Prostate gland (tissue), 2 donors: ENCODE measurements around the gene ZNHIT6. TPM values are rescaled to one million over a fixed set of nuclear protein-coding genes. Genes with fewer than 3 reads are reported as not detected.

Source experiments
- DNase-seq: peaks from one replicate; pipeline ENCODE4 v3.0.0-alpha.2; 2019; ENCODE audit warnings: low spot score
- H3K27ac ChIP-seq, 2 donors: fragments of 200-600 bp; sonication (generic); 2 replicates each; pipeline ENCODE4 v1.5.1; 2017 to 2019
- H3K27me3 ChIP-seq: fragments of 200-600 bp; sonication (generic); replicated peaks from 2 replicates; pipeline ENCODE4 v1.5.1; 2019; ENCODE audit not compliant: insufficient read depth
- H3K36me3 ChIP-seq, 2 donors: fragments of 200-600 bp; sonication (generic); 1 replicate in 1 of 2; 2 replicates in 1 of 2; pipeline versions ENCODE4 v1.5.1 to v1.8.1; 2017 to 2019
- H3K4me1 ChIP-seq: fragments of 200-600 bp; sonication (generic); replicated peaks from 2 replicates; pipeline ENCODE4 v1.5.1; 2019
- H3K4me3 ChIP-seq, 2 donors: fragments of 200-600 bp; sonication (generic); 2 replicates each; pipeline ENCODE4 v1.5.1; 2017 to 2019
- H3K9me3 ChIP-seq: fragments of 200-600 bp; sonication (generic); 2 replicates; pipeline ENCODE4 v1.5.1; 2017
- POLR2A ChIP-seq: fragments of 450-650 bp; IDR thresholded peaks from one replicate; pipeline ENCODE4 v1.6.1; 2016; ENCODE audit warnings: antibody characterized with exemption, mild to moderate bottlenecking
- POLR2AphosphoS5 ChIP-seq: sonication (generic); formaldehyde crosslinking; IDR thresholded peaks from one replicate; pipeline ENCODE4 v1.6.1; 2017; ENCODE audit warnings: antibody characterized with exemption
- WGBS: methylation state at CpG from one replicate; pipeline ENCODE4 v1.1.5; 2018; 5-methylcytosine and 5-hydroxymethylcytosine counted together
- intact Hi-C: fragments of 100-400 bp; cut with DNase I; formaldehyde crosslinking; loops from one replicate; pipeline ENCODE4 v1.14.2; 2022
- total RNA-seq, 2 donors: library from RNA; depleted of rRNA; stranded (reverse); fragments of >200 nt; gene quantifications; one replicate each; pipeline ENCODE4 v1.1.0, GENCODE V29; 2016
- TF ChIP-seq, protein P1 (sequence below), 4 experiments: fragments of 200-600 bp in 2 of 4; fragments of 450-650 bp in 2 of 4; sonication (generic) in 2 of 4; IDR thresholded peaks; 1 replicate in 3 of 4; 2 replicates in 1 of 4; pipeline ENCODE4 v1.5.1; 2016 to 2019; ENCODE audit warnings: antibody characterized with exemption in 4 of 4, mild to moderate bottlenecking in 2 of 4, moderate library complexity in 2 of 4

The ZNHIT6 gene
- total RNA-seq, 2 donors from 2014 or later: 8.7 to 13.5 TPM

DNA sequence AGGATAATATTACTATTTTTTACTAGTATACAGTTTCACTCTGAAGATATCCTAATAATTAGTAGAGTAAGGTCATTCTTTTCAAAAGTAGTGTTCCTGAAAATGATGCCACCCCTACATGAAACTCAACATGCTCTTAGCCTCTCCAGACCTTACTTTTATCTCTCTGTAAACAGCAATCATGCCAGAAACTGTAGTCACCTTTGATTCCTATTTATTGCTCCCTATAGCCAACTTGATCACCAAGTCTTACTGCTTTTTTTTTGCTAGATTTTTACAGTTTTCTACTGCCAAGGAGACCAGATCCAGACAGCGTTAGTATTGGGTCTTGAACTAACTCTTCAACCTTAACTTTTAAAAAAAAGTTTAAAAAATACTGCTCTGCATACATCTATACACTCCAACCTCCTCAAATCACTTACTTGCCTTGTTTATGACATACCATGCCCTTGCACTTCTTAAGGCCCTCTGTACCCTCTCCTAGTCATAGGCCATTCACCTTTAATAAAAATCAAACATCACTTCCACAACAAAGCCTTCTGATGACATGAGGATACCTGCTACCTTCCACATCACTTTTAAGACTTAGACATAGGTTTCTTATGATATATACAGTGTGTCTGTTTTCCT lies 36.1 kb downstream of the ZNHIT6 start:
- no peaks in the 10 kb centered on the region for H3K4me1 ChIP-seq
- H3K27me3 ChIP-seq: no peaks in the 10 kb centered on the region
- no peak overlapping the region for H3K27ac ChIP-seq
- WGBS: 62% methylated on average over 1 of the region's 1 CpG
- H3K9me3 ChIP-seq: no peaks in the 10 kb centered on the region
- H3K36me3 ChIP-seq: no peaks in the 10 kb centered on the region
- DNase-seq: no peak
- intact Hi-C loops: no loop called here
- H3K4me3 ChIP-seq: no peak overlapping the region
- TF ChIP-seq POLR2AphosphoS5: no peak
- TF ChIP-seq POLR2A: no peak
- TF ChIP-seq, protein P1, sequence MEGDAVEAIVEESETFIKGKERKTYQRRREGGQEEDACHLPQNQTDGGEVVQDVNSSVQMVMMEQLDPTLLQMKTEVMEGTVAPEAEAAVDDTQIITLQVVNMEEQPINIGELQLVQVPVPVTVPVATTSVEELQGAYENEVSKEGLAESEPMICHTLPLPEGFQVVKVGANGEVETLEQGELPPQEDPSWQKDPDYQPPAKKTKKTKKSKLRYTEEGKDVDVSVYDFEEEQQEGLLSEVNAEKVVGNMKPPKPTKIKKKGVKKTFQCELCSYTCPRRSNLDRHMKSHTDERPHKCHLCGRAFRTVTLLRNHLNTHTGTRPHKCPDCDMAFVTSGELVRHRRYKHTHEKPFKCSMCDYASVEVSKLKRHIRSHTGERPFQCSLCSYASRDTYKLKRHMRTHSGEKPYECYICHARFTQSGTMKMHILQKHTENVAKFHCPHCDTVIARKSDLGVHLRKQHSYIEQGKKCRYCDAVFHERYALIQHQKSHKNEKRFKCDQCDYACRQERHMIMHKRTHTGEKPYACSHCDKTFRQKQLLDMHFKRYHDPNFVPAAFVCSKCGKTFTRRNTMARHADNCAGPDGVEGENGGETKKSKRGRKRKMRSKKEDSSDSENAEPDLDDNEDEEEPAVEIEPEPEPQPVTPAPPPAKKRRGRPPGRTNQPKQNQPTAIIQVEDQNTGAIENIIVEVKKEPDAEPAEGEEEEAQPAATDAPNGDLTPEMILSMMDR (IDR thresholded peaks at IDR 0.05): no peak

DNA sequence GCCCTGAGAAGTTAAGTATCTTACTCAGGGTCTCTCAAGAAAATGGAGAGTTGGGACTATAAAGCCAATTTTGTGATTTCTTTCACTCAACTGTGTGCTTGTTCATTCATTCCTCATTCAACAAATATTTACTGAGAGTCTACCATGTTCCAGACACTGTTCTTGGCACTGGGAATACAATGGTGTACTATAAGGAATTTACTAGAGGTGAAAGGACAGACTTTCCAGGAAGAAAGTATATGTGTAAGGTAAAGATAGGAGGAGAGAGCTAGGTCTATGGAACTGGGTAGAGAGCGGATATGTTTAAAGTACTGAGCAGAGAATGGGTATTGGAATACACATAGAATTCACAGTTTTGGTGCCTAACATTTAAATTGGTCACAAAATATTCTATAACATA lies 42.3 kb downstream of the ZNHIT6 start:
- Histone ChIP-seq H3K4me1 (no peaks in the 10 kb centered on the region), H3K9me3 (no peaks in the 10 kb centered on the region)

DNA sequence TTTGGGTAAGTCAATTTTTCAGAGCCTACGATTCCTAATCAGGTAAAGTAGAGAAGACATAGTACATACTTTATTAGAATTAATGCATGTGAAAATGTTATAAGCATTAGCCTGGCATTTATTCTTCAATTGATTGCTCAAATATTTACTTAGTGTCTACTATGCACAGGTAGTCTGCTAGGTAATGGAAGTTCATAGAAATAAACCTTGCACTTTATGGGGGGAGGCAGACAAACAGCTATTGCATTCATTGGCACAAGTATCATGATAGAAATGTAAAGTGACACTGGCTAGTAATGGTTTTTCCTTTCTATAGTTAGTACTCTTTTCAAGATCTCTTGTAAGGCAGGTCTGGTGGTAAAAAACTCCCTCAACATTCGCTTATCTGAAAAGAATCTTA lies 44.9 kb downstream of the ZNHIT6 start:
- H3K27ac ChIP-seq: no peak overlapping the region
- TF ChIP-seq POLR2A (no peak), POLR2AphosphoS5 (no peak)
- TF ChIP-seq, protein P1 (IDR thresholded peaks at IDR 0.05): no peak
- H3K4me1 ChIP-seq: no peaks in the 10 kb centered on the region
- H3K9me3 ChIP-seq: no peaks in the 10 kb centered on the region
- DNase-seq: no peak
- no peaks in the 10 kb centered on the region for H3K27me3 ChIP-seq
- intact Hi-C loops: no loop called here
- WGBS: 92% methylated on average over 2 of the region's 2 CpGs
- no peak overlapping the region for H3K4me3 ChIP-seq
- no peaks in the 10 kb centered on the region for H3K36me3 ChIP-seq

More for the DNA sequence above, 42.3 kb downstream of the ZNHIT6 start:
- no peak overlapping the region for H3K27ac ChIP-seq
- H3K4me3 ChIP-seq: no peak overlapping the region
- TF ChIP-seq POLR2AphosphoS5 (no peak), POLR2A (no peak)
- TF ChIP-seq, protein P1 (IDR thresholded peaks at IDR 0.05): no peak
- 100% methylated on average over 1 of the region's 1 CpG for WGBS
- H3K27me3 ChIP-seq: no peaks in the 10 kb centered on the region
- no peaks in the 10 kb centered on the region for H3K36me3 ChIP-seq
- no peak for DNase-seq
- intact Hi-C loops: no loop called here

DNA sequence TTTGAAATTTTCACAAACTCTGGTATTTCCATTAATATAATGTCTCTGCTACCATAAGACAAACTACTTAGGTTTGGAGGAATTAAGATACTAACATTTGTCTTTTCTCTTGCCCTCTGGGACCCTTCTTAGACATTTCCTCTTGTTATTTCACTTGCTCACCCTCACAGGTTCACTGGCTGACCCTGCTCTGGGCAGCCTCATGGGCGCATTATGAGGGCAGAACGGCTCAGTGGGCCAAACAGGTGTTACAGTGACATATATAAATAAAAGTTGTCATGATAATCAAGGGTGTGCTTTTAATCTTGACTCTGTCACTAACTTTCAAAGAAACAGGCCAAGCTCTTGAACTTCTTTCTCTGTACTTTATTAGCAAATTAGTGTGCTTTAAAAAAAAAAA lies 46.5 kb downstream of the ZNHIT6 start:
- Histone ChIP-seq H3K27me3 (no peaks in the 10 kb centered on the region), H3K36me3 (no peaks in the 10 kb centered on the region), H3K9me3 (no peaks in the 10 kb centered on the region), H3K4me1 (no peaks in the 10 kb centered on the region), H3K4me3 (no peak overlapping the region), H3K27ac (no peak overlapping the region)
- TF ChIP-seq POLR2AphosphoS5: no peak
- TF ChIP-seq POLR2A: no peak
- TF ChIP-seq, protein P1 (IDR thresholded peaks at IDR 0.05): no peak
- 15% methylated on average over 2 of the region's 2 CpGs for WGBS
- intact Hi-C loops: no loop called here
- no peak for DNase-seq

DNA sequence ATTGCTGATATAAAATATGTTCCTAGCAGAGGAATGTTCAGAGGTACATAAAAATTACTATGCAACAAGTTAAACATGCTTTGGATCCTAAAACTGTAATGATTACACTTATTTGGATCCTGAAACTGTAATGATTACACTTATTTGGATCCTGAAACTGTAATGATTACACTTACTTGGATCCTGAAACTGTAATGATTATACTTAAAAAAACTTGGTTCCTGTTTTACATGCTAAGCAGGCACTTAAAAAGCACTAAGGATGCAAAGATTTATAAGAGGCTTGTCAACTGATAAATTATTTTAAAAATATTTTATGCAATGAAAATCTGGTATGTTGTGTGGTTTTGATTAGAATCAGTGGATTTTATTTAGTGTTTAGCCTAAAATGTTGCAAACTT lies 47.7 kb downstream of the ZNHIT6 start:
- Histone ChIP-seq H3K27ac (no peak overlapping the region), H3K27me3 (no peaks in the 10 kb centered on the region), H3K4me3 (no peak overlapping the region), H3K9me3 (no peaks in the 10 kb centered on the region), H3K4me1 (no peaks in the 10 kb centered on the region), H3K36me3 (no peaks in the 10 kb centered on the region)
- TF ChIP-seq POLR2A (no peak), POLR2AphosphoS5 (no peak)
- TF ChIP-seq, protein P1 (IDR thresholded peaks at IDR 0.05): no peak
- no peak for DNase-seq
- intact Hi-C loops: no loop called here
